Glomerular visceral epithelial cell (primary cell): ENCODE results near the gene EPN2.

Experiments used
- DNase-seq: peaks from one replicate; pipeline ENCODE4 v3.0.0-alpha.2; 2016; ENCODE audit errors: extremely low spot score

EPN2 gene

GRCh38 chr17:19381741-19382444 is 144.7 kb downstream of the EPN2 start:
- no peak for DNase-seq

- no peak for DNase-seq
Measured at GRCh38 chr17:19382531-19383444, 145.6 kb downstream of the EPN2 start.

- no peak for DNase-seq
Measured at GRCh38 chr17:19383681-19384470, 146.7 kb downstream of the EPN2 start.

- DNase-seq: peak; percentile 20
Measured at GRCh38 chr17:19384723-19385391, 147.7 kb downstream of the EPN2 start.

- no peak for DNase-seq
Measured at GRCh38 chr17:19385521-19385983, 148.4 kb downstream of the EPN2 start.
